Skin epidermis (tissue), 12 donors: Measurements from ENCODE around the gene SETBP1.

ENCODE experiments used
- H3K27ac ChIP-seq, 21 experiments: fragments of 200-600 bp; sonication (generic) in 11 of 21; one replicate each; pipeline ENCODE4 v1.5.0; 2020; ENCODE audit warnings: mild to moderate bottlenecking in 3 of 21, inconsistent platforms in 2 of 21, moderate library complexity in 2 of 21
- H3K4me3 ChIP-seq, 7 experiments: fragments of 200-600 bp; sonication (generic) in 2 of 7; one replicate each; pipeline ENCODE4 v1.5.0; 2020; ENCODE audit warnings: inconsistent platforms in 2 of 7, mild to moderate bottlenecking in 2 of 7, moderate library complexity in 1 of 7

Gene SETBP1

GRCh38 chr18:44878335-44878734, 197.6 kb downstream of the SETBP1 start:
- no peak overlapping the region for H3K4me3 ChIP-seq
- H3K27ac ChIP-seq: no peak overlapping the region

GRCh38 chr18:44880170-44880569, 199.5 kb downstream of the SETBP1 start:
- Histone ChIP-seq H3K27ac (no peak overlapping the region), H3K4me3 (no peak overlapping the region)

- Histone ChIP-seq H3K4me3 (no peak overlapping the region), H3K27ac (no peak overlapping the region)
Measured at GRCh38 chr18:44881461-44882162, 200.9 kb downstream of the SETBP1 start.

- Histone ChIP-seq H3K27ac (no peak overlapping the region), H3K4me3 (no peak overlapping the region)
Measured at GRCh38 chr18:44882163-44882868, 201.6 kb downstream of the SETBP1 start.

GRCh38 chr18:44883671-44884070, 203.0 kb downstream of the SETBP1 start:
- Histone ChIP-seq H3K27ac (no peak overlapping the region), H3K4me3 (no peak overlapping the region)

GRCh38 chr18:44884431-44884830, 203.7 kb downstream of the SETBP1 start:
- Histone ChIP-seq H3K27ac (no peak overlapping the region), H3K4me3 (no peak overlapping the region)

GRCh38 chr18:44885507-44885906, 204.8 kb downstream of the SETBP1 start:
- H3K27ac ChIP-seq: no peak overlapping the region
- H3K4me3 ChIP-seq: no peak overlapping the region

- H3K4me3 ChIP-seq: no peak overlapping the region
- H3K27ac ChIP-seq: peak overlapping the region in 2 of 21 experiments; percentile 7 to 19
Measured at GRCh38 chr18:44887227-44887631, 206.5 kb downstream of the SETBP1 start.

- no peak overlapping the region for H3K4me3 ChIP-seq
- H3K27ac ChIP-seq: no peak overlapping the region
Measured at GRCh38 chr18:44889111-44889510, 208.4 kb downstream of the SETBP1 start.

GRCh38 chr18:44893045-44893706, 212.5 kb downstream of the SETBP1 start:
- H3K27ac ChIP-seq: no peak overlapping the region

GRCh38 chr18:44893966-44894365, 213.3 kb downstream of the SETBP1 start:
- Histone ChIP-seq H3K27ac (no peak overlapping the region), H3K4me3 (no peak overlapping the region)

More at GRCh38 chr18:44893045-44893706, 212.5 kb downstream of the SETBP1 start:
- H3K4me3 ChIP-seq: no peak overlapping the region

GRCh38 chr18:44895176-44895798, 214.6 kb downstream of the SETBP1 start:
- H3K27ac ChIP-seq: no peak overlapping the region

GRCh38 chr18:44896846-44897245, 216.2 kb downstream of the SETBP1 start:
- Histone ChIP-seq H3K27ac (no peak overlapping the region), H3K4me3 (no peak overlapping the region)

More at GRCh38 chr18:44895176-44895798, 214.6 kb downstream of the SETBP1 start:
- H3K4me3 ChIP-seq: no peak overlapping the region

GRCh38 chr18:44897411-44897810, 216.7 kb downstream of the SETBP1 start:
- Histone ChIP-seq H3K27ac (no peak overlapping the region), H3K4me3 (no peak overlapping the region)

- H3K4me3 ChIP-seq: no peak overlapping the region
Measured at GRCh38 chr18:44897816-44898215, 217.1 kb downstream of the SETBP1 start.

GRCh38 chr18:44898498-44898897, 217.8 kb downstream of the SETBP1 start:
- no peak overlapping the region for H3K27ac ChIP-seq
- H3K4me3 ChIP-seq: no peak overlapping the region

More at GRCh38 chr18:44897816-44898215, 217.1 kb downstream of the SETBP1 start:
- H3K27ac ChIP-seq: no peak overlapping the region

GRCh38 chr18:44899832-44900231, 219.1 kb downstream of the SETBP1 start:
- no peak overlapping the region for H3K27ac ChIP-seq

GRCh38 chr18:44900627-44901026, 219.9 kb downstream of the SETBP1 start:
- H3K27ac ChIP-seq: peak overlapping the region in 1 of 21 experiments; percentile 14
- H3K4me3 ChIP-seq: no peak overlapping the region

More at GRCh38 chr18:44899832-44900231, 219.1 kb downstream of the SETBP1 start:
- H3K4me3 ChIP-seq: no peak overlapping the region

GRCh38 chr18:44901283-44901682, 220.6 kb downstream of the SETBP1 start:
- no peak overlapping the region for H3K27ac ChIP-seq
- H3K4me3 ChIP-seq: no peak overlapping the region

- H3K4me3 ChIP-seq: no peak overlapping the region
- H3K27ac ChIP-seq: no peak overlapping the region
Measured at GRCh38 chr18:44903327-44903726, 222.6 kb downstream of the SETBP1 start.
